DMS53 (cell line): ENCODE data around the gene KRTAP2-3.
A peak's percentile ranks its signal among the peaks of the same experiment; 100 is the strongest.

Source experiments
- DNase-seq: peaks from one replicate; lab custom pipeline; 2025; lab: John Stamatoyannopoulos, UW

KRTAP2-3 gene

DNA sequence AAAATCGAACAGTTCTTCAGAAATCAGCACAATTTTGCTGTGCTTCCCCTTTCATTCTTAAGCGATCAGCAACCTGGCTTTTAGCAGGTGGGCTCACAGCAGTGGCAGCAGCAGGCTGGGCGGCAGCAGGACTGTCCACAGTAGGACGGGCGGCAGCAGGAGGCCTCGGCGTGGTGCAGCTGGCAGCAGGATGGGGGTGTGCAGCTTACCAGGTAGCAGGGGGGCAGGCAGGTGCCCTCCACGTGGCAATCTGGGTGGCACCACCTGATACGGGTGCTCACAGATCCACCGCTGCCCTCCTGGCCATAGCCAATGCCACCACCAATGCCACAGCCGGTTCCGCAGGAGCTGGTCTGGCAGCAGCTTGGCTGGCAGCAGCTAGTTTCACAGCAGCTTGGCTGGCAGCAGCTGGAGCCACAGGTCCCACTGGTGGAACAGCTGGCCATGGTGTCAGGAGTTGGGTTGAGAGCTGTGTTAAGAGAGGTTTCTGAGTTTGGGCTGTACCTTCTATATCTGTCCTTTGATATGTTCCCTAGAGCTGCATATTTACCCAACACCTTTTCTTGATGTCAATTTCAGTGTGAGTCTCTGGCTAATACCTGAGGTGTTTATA lies 30.2 kb downstream of the KRTAP2-3 start, which contains the start of gene KRTAP1-4:
Gene KRTAP1-4, minus strand, starts transcription at position 563 of the 613 bp plus-strand sequence. Its CDS starts 117 bp downstream, at position 446.
- DNase-seq = no peak

GRCh38 chr17:41026715-41027471 lies 33.0 kb downstream of the KRTAP2-3 start, which contains the start of gene KRTAP1-5:
KRTAP1-5 (minus strand) TSS chr17:41027208; CDS start chr17:41027155, 53 bp downstream.
- peak; percentile 52 for DNase-seq

DNA sequence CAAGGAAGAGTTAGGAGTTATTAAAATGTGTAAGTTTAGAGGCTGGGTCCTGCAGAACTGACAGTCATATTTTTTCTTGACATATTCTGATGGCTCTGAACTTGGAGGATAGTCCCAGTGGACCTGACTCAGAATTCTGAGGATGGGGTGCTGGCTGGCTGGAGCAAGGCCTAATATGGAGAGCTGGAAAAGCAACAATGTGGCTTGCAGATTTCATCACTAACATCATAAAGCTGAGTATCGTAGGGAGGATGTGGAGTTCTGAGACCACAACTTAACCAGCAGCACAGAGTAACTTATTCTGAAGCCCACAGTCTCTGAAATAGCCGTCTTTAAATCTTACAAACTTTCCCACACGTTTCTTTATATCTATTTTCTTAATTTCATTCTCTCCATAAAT lies 35.2 kb downstream of the KRTAP2-3 start:
- no peak for DNase-seq

DNA sequence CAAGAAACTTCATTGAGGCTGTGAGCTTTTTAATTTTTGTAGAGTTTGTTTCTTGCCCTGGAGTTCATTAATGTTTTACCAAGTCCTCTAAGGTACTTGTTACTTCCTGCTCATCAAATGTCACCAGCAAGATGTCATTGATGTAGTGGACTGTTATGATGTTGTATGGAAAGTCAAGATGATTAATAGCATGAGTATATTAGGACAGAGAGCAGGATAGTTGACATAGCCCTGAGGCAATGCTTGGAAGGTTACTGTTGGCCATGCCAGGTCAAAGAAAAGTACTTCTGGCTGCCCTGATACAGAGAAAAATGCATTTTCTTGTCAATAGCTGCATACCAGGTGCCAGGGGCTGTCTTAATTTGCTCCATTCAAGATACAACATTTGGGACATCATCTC lies 39.6 kb downstream of the KRTAP2-3 start:
- DNase-seq = peak; percentile 70

GRCh38 chr17:41019415-41019814 lies 40.5 kb downstream of the KRTAP2-3 start:
- no peak for DNase-seq

DNA sequence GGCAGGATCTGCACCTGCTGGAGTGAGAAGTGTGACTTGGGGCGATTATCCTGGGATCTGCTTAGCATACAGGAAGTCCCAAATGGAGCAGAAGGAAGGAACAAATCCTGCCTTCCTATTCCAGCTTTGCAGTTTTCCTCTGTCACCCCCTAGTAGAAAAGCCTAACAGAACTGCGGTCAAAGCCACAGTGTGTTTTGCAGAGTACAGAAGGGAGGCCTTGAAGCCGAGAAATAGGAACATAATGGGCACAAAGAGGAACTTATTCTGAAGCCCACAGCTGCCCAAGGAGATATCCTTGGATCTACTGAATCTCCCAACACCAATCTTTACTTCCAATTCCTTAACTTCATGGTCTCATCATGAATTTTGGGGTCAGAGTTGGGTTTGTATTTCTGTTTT lies 41.4 kb downstream of the KRTAP2-3 start:
- DNase-seq = peak; percentile 6

- DNase-seq = no peak
Observed at GRCh38 chr17:41016578-41017215, 43.2 kb downstream of the KRTAP2-3 start.

DNA sequence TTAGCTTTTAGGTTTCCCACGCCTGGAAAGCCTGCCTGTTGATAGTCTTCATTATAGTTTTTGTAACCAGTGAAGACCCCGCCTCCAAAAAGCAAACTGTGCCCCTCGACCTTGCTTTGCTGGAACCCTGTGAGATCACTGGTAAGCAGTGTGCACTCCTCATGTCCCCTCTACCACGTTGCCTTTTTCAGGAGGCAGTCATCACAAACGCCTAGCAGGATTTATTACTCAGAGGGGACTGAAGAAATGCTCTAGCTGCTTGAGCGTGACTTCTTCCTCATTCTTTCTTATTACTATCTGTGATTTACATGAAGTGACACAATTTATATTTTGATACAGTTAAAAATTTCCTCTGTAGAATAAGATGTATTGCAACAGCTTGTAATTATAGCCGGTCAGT lies 44.5 kb downstream of the KRTAP2-3 start:
- DNase-seq = no peak

DNA sequence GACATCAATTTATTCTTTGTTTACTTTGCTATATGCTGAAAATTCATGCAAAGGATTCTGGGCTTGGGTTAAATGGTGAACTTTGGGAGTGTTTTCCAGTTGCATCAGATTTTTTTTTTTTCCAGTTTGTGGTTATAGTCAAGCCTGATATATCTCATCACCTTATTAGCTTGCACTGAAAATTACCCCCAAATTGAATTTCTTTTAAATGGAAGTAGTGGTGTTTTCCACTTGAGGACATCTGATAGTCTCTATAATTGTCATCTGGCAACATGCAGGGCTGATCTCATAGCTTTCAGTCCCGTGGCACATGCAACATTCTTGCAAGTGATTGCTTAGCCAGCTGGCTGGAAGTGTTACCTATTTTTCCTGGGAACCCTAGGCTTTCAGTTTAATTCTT lies 46.3 kb downstream of the KRTAP2-3 start:
- peak; percentile 39 for DNase-seq

DNA sequence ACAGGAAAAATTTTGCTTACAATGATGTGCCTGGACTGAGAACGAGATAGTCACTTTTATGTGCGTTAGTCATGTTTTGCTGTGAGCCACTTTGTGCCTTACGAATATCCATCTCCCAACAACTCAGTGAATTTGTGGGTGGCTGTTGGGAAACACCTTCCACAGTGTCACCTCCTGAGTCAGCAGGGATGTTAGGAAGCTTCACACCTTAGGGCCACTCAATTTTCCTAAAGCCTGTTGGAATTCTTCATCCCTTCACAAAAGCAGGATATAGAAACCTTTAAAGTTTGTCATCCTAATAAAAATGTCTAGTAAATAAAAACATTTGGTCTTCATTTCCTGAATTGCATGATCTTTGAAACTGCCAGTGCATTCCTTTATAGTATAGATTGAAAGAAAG lies 46.7 kb downstream of the KRTAP2-3 start:
- DNase-seq = no peak

DNA sequence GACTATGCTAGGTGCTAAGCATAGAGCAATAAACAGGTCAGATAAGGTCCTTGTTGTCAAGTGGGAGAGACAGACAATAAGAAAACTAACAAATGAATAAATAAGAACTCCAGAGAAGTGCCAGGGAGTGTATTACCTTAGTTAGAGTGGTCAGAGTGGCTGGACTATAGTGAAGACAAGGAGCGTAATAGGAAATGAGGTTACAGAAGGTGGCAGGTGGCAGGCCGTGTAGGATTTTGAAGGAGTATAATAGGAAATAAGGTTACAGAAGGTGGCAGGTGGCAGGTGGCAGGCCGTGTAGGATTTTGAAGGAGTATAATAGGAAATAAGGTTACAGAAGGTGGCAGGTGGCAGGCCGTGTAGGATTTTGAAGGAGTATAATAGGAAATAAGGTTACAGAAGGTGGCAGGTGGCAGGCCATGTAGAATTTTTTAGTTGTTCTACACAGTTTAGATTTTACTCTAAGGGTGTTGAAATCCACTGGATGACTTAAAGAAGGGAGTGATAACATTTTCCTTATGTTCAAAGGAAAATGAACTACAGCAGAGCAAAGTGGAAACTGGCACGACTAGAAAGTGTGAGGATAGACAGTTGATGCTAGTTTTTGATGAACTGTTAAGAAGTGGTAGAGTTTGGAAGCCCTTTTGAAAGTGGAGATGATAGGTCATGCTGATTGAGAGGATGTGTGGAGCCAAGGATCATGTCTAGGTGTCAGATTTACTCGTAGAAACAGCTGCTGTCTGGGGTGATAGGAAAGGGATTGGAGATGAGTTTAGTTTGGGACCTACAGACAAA lies 47.4 kb downstream of the KRTAP2-3 start:
- DNase-seq = peak; percentile 46

DNA sequence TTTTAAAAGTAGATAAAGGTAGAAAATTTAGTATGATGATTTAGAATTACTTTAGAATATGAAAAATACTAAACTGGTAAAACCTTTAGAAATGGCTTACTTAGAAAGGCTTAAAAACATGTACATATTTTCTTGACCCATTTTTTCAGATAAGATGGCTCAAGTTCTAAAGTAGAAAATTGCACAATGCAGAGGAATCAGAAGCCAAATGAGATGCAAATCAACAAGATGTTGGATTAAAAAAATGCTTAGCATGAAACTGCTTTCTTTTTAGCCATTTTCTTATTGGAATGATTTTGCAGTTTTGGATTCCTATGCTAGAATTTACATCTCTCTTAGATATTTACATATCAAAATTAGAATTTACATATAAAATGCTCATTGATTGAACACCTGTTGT lies 49.5 kb downstream of the KRTAP2-3 start:
- DNase-seq = no peak

DNA sequence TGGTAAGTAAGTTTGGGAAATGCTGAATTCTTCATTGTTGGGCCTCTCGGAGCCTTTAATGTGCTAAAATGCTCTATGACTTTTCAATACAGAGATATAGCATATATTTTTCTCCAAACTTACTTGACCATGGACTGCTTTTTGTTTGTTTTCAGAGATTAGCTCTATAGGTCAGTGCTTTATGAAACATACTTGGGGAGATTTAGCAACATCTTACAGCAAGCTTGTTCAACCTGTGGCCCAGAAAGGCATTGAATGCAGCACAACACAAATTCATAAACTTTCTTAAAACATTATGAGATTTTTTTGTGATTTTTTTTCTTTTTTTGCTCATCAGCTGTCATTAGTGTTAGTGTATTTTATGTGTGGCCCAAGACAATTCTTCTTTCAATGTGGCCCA lies 50.0 kb downstream of the KRTAP2-3 start:
- DNase-seq = no peak

DNA sequence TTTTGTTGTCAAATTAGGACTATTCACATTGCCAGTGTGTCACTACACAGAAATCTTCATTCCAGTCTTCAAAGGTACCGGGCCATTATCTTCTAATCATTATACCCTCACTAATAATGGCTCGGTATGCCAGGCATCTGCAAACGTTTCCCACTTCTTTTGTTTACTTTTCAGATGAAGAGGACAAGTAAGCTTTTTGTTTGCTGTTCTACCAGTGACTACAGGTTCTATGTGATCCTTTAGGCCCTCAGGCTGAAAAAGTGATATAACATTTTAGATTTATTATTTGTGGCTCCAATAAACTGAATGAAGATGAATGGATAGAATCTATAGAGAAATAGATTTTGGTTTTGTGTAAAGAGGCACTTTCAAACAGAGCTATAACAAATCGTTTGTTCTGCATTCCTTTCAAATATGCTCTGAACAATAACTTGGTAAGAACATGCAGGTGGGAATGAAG lies 50.6 kb downstream of the KRTAP2-3 start:
- peak; percentile 79 for DNase-seq
